GM13976 (cell line): ENCODE data around the gene SCARF1.

Experiments
- DNase-seq: peaks from one replicate; pipeline ENCODE4 v3.0.0; 2012; ENCODE audit warnings: low spot score
- in situ Hi-C: fragments of 300-500 bp; cut with MboI; formaldehyde crosslinking; loops from one replicate; pipeline ENCODE4 v1.12.0; 2022; ENCODE audit warnings: low sequenced_read_pairs, mixed read lengths, inconsistent platforms; ENCODE audit not compliant: unreplicated experiment
- TF ChIP-seq, protein P1 (sequence below): IDR thresholded peaks from 2 replicates; pipeline ENCODE4 v1.5.1; 2012; ENCODE audit warnings: borderline replicate concordance, mild to moderate bottlenecking; ENCODE audit not compliant: insufficient read depth; ENCODE audit errors: extremely low read depth, missing control alignments, control extremely low read depth

The SCARF1 gene

GRCh38 chr17:1639549-1640180 lies 5.9 kb downstream of the SCARF1 start:
- TF ChIP-seq, protein P1, sequence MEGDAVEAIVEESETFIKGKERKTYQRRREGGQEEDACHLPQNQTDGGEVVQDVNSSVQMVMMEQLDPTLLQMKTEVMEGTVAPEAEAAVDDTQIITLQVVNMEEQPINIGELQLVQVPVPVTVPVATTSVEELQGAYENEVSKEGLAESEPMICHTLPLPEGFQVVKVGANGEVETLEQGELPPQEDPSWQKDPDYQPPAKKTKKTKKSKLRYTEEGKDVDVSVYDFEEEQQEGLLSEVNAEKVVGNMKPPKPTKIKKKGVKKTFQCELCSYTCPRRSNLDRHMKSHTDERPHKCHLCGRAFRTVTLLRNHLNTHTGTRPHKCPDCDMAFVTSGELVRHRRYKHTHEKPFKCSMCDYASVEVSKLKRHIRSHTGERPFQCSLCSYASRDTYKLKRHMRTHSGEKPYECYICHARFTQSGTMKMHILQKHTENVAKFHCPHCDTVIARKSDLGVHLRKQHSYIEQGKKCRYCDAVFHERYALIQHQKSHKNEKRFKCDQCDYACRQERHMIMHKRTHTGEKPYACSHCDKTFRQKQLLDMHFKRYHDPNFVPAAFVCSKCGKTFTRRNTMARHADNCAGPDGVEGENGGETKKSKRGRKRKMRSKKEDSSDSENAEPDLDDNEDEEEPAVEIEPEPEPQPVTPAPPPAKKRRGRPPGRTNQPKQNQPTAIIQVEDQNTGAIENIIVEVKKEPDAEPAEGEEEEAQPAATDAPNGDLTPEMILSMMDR, result no peak
- in situ Hi-C loops, result no loop called here
- DNase-seq, result no peak

GRCh38 chr17:1638624-1639300 lies 6.8 kb downstream of the SCARF1 start:
- TF ChIP-seq, protein P1, result no peak
- in situ Hi-C loops, result no loop called here
- DNase-seq, result no peak

DNA sequence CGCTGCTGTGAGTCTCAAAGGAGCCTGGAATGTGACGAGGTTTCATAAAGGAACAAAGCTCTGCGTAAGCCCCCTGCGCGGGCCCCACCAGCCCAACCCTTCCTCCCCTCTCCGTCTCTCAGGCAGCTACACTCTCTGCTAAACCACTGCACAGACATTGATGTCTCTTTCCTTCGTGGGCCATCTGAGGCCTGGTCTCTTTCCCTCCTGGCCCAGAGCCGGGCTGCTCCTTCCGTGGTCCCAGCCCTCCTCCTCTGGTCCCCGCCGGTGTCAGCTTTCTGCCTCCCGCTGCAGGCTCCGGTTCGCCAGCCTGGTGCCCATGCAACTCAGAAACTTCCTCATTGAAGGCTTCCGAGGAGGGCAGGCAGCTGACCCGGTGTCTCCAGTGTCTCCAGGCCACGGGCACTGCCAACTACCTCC lies 7.4 kb downstream of the SCARF1 start:
- no peak for DNase-seq
- in situ Hi-C loops, result no loop called here
- TF ChIP-seq, protein P1, result no peak

DNA sequence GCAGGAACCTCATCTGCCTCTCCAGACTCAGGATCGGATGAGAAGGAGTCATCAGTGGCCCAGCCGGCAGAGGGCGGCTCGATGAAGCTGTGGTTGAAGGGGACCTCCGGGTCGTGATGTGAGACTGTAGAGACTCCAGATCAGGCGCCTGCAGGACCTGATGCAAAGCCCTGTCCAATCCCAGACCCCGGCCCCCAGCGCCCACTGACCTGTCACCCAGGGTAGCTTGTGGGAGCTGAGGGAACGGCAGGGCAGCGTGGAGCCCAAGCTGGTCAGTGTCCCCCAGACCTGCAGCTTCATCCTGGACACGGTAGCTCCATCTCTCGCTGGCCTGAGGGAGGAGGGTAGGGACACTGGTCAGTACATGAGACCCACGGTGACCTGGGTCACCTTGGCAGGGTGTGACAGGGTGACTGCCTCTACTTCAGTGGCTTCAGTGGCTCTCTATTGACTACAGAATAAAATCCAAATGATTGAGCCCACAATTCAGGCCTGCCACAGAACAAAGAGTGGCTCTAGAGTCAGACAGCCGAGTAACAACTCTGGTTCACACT lies 8.7 kb downstream of the SCARF1 start:
- in situ Hi-C loops, result no loop called here
- TF ChIP-seq, protein P1, result no peak

DNA sequence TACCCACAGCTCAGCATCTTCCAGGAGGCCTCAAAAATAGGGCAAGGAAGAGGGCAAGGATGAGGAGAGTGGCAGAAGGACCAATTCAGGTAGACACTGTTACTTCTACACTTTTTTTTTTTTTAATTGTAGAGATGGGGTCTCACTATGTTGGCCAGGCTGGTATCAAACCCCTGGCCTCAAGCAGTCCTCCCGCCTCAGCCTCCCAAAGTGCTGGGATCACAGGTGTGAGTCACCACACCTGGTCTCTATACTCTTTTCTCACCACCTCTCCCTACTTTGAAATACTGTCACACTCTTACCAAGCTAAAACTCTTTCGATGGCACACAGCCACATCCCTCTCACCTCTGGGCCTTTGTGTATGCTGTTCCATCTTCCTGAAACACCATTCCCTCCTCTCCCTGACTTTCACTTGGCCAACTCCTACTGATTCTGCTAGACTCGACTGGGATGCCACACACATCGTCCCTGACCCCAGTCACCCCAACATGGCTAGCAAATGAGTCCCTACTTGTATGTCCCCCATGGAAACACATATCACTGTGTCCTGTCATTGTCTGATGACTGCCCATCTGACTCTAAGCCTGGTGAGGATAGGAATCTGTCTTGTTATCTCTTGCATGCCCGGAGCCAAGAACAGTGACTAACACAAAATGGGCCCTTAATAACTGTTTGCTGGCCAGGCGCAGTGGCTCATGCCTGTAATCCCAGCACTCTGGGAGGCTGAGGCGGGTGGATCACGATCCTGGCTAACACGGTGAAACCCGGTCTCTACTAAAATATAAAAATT lies 9.7 kb downstream of the SCARF1 start:
- no peak for DNase-seq
- in situ Hi-C loops, result no loop called here
- TF ChIP-seq, protein P1, result no peak

More for the DNA sequence above, 8.7 kb downstream of the SCARF1 start:
- no peak for DNase-seq
